Tibial nerve (tissue), 4 donors: ENCODE results near the gene ZBED2. TPM values are rescaled to one million over a fixed set of nuclear protein-coding genes. Genes with fewer than 3 reads are reported as not detected.

Source experiments
- total RNA-seq, 4 donors: library from RNA; depleted of rRNA; stranded (reverse); fragments of >200 nt; gene quantifications; one replicate each; pipeline ENCODE4 v1.1.0, GENCODE V29; 2016

The ZBED2 gene
- total RNA-seq, 4 donors from 2014 or later: not detected

Other genes with a start within 250 kb of the ZBED2 start
- 1 to 10 TPM in 1 of 4 donors, under 1 TPM in 3; under 0.01 to 3.3 (median 0.64) TPM for gene CD96, start 53.1 kb downstream of the ZBED2 start, total RNA-seq
- under 1 TPM; 0.20 to 0.66 (median 0.36) TPM for gene PLCXD2, start 79.3 kb upstream of the ZBED2 start, total RNA-seq